OCI-LY7 (cell line): ENCODE results near the gene KHDRBS2.

Experiments used
- EZH2phosphoT487 ChIP-seq: fragments of 200-600 bp; sonication (generic); IDR thresholded peaks from 2 replicates; pipeline ENCODE4 v1.6.1; 2018; ENCODE audit warnings: low read depth, borderline replicate concordance, mild to moderate bottlenecking, mixed run types, antibody characterized with exemption, low read length, moderate library complexity, mixed read lengths
- TF ChIP-seq, protein P1 (sequence below): fragments of 200-600 bp; sonication (generic); conservative IDR thresholded peaks from 2 replicates; pipeline ENCODE4 v1.5.1; 2014; ENCODE audit warnings: mild to moderate bottlenecking, antibody characterized with exemption, low read length, moderate library complexity, mixed read lengths

DNA sequence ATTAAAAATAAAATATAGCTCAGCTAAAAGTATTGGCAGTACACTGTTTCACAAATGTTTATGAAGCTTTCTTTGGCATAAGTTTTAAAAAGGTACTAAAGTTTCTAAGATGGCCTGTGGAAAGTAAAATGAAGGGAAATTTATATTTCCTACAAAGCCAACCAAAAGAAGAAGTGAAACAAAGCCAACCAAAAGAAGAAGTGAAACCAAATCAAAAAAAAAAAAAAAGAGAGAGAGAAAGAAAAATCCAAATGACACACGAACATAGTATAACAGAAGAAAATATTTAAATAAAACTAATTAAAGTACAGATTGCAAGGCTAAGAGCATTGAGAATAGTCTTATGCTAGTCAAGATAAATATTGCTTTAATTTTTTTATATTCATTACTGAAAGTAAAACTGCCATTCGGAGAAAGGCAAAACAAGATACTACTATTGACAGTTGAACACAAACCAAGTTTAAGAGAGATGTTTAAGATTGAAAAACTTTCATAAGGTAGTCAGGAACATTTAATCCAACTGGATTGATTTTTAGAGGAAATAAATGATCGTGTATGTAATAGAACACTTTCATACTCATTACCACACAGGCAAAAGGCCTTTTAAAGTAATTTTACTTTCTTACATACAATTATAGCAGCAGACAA lies 12.8 kb upstream of the KHDRBS2 start:
- TF ChIP-seq, protein P1, sequence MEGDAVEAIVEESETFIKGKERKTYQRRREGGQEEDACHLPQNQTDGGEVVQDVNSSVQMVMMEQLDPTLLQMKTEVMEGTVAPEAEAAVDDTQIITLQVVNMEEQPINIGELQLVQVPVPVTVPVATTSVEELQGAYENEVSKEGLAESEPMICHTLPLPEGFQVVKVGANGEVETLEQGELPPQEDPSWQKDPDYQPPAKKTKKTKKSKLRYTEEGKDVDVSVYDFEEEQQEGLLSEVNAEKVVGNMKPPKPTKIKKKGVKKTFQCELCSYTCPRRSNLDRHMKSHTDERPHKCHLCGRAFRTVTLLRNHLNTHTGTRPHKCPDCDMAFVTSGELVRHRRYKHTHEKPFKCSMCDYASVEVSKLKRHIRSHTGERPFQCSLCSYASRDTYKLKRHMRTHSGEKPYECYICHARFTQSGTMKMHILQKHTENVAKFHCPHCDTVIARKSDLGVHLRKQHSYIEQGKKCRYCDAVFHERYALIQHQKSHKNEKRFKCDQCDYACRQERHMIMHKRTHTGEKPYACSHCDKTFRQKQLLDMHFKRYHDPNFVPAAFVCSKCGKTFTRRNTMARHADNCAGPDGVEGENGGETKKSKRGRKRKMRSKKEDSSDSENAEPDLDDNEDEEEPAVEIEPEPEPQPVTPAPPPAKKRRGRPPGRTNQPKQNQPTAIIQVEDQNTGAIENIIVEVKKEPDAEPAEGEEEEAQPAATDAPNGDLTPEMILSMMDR: no peak
- TF ChIP-seq EZH2phosphoT487: no peak
